ENCODE results near the gene ARRDC1.

Gene ARRDC1

GRCh38 chr9:137598943-137599342 is 6.5 kb upstream of the ARRDC1 start:
- ChIA-PET CTCF (no interaction called here), POLR2A (interaction anchor here (1.2 kb wide), 1 partner anchor 8 kb away, joined by 4 read pairs; no protein-coding TSS in a partner anchor)
- no peak overlapping the region for H3K4me3 ChIP-seq (ENCODE audit: low read depth, low read length)

GRCh38 chr9:137602661-137603060 is 2.8 kb upstream of the ARRDC1 start:
- Histone ChIP-seq H3K4me3 (ENCODE audit: low read depth, low read length) (no peak overlapping the region), H3K27ac (ENCODE audit: extremely low read depth, low read depth, low read length) (no peak overlapping the region), H3K4me1 (ENCODE audit: control insufficient read depth, insufficient read depth, low read length) (no peaks in the 10 kb centered on the region), H3K9me3 (ENCODE audit: control insufficient read depth, insufficient read depth, low read depth, low read length) (no peaks in the 10 kb centered on the region), H3K36me3 (ENCODE audit: control insufficient read depth in 2 of 2, insufficient read depth in 1 of 2, low read length in 2 of 2) (no peaks in the 10 kb centered on the region)
- POLR2A ChIA-PET: interaction anchor here (1.0 to 1.7 kb wide), 3 partner anchors 9 to 12 kb away, joined by 3 to 13 read pairs (median 4); partner anchors contain the start of gene ZMYND19
- CTCF ChIA-PET: interaction anchor here (1.4 kb wide), 1 partner anchor 23 kb away, joined by 8 read pairs; no protein-coding TSS in a partner anchor
- TF ChIP-seq IKZF3 (tag by site-specific recombination; IDR thresholded peaks at IDR 0.05) (0 out of 2 replicates have a peak, but pooled peaks have one; percentile 22), ZNF558 (tag by site-specific recombination; IDR thresholded peaks at IDR 0.05) (no peak), ZFP37 (tag by site-specific recombination; IDR thresholded peaks at IDR 0.05) (no peak), GFI1B (tag by site-specific recombination; IDR thresholded peaks at IDR 0.05) (no peak), ZNF280C (tag by site-specific recombination; IDR thresholded peaks at IDR 0.05) (no peak), ZNF560 (tag by site-specific recombination; IDR thresholded peaks at IDR 0.05; ENCODE audit: borderline replicate concordance) (no peak), ZNF544 (tag by site-specific recombination; IDR thresholded peaks at IDR 0.05) (no peak), ZNF155 (tag by site-specific recombination; IDR thresholded peaks at IDR 0.05) (no peak), GLIS1 (tag by site-specific recombination; IDR thresholded peaks at IDR 0.05) (peak; percentile 94), GLI2 (tag by site-specific recombination; IDR thresholded peaks at IDR 0.05; ENCODE audit: borderline replicate concordance, low read depth) (no peak), ZNF391 (tag by site-specific recombination; IDR thresholded peaks at IDR 0.05; ENCODE audit: borderline replicate concordance, low read depth) (no peak), ZNF169 (tag by site-specific recombination; IDR thresholded peaks at IDR 0.05) (no peak), ZNF423 (tag by site-specific recombination; IDR thresholded peaks at IDR 0.05) (0 out of 2 replicates have a peak, but pooled peaks have one; percentile 34), ZNF157 (tag by site-specific recombination; IDR thresholded peaks at IDR 0.05) (no peak), ZBTB1 (tag by site-specific recombination; IDR thresholded peaks at IDR 0.05) (no peak), PRDM1 (tag by site-specific recombination; IDR thresholded peaks at IDR 0.05) (no peak), ZNF501 (tag by site-specific recombination; IDR thresholded peaks at IDR 0.05) (no peak), ZIC2 (tag by site-specific recombination; IDR thresholded peaks at IDR 0.05) (peak; percentile 39), ZNF48 (tag by site-specific recombination; IDR thresholded peaks at IDR 0.05) (no peak), SALL2 (tag by site-specific recombination; IDR thresholded peaks at IDR 0.05; ENCODE audit: borderline replicate concordance) (no peak), ZBTB17 (tag by site-specific recombination; IDR thresholded peaks at IDR 0.05) (peak; percentile 27; the same call in 1 of the 2 replicates), ZSCAN30 (tag by site-specific recombination; IDR thresholded peaks at IDR 0.05) (no peak), ZNF133 (tag by site-specific recombination; IDR thresholded peaks at IDR 0.05) (no peak), ZNF76 (tag by site-specific recombination; IDR thresholded peaks at IDR 0.05; ENCODE audit: borderline replicate concordance, low read depth) (no peak), ZNF785 (tag by site-specific recombination; IDR thresholded peaks at IDR 0.05) (no peak)
- TF ChIP-seq, protein P1, sequence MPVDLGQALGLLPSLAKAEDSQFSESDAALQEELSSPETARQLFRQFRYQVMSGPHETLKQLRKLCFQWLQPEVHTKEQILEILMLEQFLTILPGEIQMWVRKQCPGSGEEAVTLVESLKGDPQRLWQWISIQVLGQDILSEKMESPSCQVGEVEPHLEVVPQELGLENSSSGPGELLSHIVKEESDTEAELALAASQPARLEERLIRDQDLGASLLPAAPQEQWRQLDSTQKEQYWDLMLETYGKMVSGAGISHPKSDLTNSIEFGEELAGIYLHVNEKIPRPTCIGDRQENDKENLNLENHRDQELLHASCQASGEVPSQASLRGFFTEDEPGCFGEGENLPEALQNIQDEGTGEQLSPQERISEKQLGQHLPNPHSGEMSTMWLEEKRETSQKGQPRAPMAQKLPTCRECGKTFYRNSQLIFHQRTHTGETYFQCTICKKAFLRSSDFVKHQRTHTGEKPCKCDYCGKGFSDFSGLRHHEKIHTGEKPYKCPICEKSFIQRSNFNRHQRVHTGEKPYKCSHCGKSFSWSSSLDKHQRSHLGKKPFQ (tag by site-specific recombination; IDR thresholded peaks at IDR 0.05): no peak
- TF ChIP-seq, protein P2, sequence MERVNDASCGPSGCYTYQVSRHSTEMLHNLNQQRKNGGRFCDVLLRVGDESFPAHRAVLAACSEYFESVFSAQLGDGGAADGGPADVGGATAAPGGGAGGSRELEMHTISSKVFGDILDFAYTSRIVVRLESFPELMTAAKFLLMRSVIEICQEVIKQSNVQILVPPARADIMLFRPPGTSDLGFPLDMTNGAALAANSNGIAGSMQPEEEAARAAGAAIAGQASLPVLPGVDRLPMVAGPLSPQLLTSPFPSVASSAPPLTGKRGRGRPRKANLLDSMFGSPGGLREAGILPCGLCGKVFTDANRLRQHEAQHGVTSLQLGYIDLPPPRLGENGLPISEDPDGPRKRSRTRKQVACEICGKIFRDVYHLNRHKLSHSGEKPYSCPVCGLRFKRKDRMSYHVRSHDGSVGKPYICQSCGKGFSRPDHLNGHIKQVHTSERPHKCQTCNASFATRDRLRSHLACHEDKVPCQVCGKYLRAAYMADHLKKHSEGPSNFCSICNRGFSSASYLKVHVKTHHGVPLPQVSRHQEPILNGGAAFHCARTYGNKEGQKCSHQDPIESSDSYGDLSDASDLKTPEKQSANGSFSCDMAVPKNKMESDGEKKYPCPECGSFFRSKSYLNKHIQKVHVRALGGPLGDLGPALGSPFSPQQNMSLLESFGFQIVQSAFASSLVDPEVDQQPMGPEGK (tag by site-specific recombination; IDR thresholded peaks at IDR 0.05): 0 out of 2 replicates have a peak, but pooled peaks have one; percentile 16

More at GRCh38 chr9:137598943-137599342, 6.5 kb upstream of the ARRDC1 start:
- TF ChIP-seq HOXC10 (CRISPR knock-in tag; IDR thresholded peaks at IDR 0.05) (no peak), ZNF449 (tag by site-specific recombination; IDR thresholded peaks at IDR 0.05) (no peak), PRDM1 (tag by site-specific recombination; IDR thresholded peaks at IDR 0.05) (peak; percentile 93)
- Histone ChIP-seq H3K4me1 (ENCODE audit: control insufficient read depth, insufficient read depth, low read length) (no peaks in the 10 kb centered on the region), H3K9me3 (ENCODE audit: control insufficient read depth, insufficient read depth, low read depth, low read length) (no peaks in the 10 kb centered on the region), H3K27ac (ENCODE audit: extremely low read depth, low read depth, low read length) (no peak overlapping the region), H3K36me3 (ENCODE audit: control insufficient read depth in 2 of 2, insufficient read depth in 1 of 2, low read length in 2 of 2) (no peaks in the 10 kb centered on the region)
